C4-2B (cell line): ENCODE results near the gene PRKCE.

Experiments
- CTCF ChIP-seq: fragments of 450-650 bp; conservative IDR thresholded peaks from 2 replicates; pipeline ENCODE4 v1.5.1; 2017; ENCODE audit warnings: mild to moderate bottlenecking
- ZFX ChIP-seq: fragments of 450-650 bp; IDR thresholded peaks from 2 replicates; pipeline ENCODE4 v1.6.1; 2017

DNA sequence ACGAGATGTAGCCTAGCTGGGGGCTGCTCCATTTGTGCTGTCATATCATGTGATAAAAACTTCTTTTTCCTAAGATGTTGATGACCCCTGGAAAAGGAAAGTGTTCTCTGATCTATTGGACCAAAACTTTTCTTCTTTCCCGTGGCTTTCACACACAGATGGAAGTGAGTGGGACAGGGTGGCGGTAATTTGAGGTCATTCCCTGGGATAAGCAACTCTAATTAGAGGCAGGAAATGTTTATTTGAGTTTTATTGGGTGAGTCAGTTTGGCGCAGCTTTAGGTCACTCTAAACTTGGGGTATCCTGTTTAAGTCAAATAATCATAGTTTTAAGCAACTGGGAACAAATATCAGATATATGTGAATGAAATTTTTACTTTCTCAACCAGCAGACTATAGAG, 424.8 kb downstream of the PRKCE start:
- TF ChIP-seq CTCF (no peak), ZFX (no peak)
